ENCODE measurements around the gene FAR2. TPM values are rescaled to one million over a fixed set of nuclear protein-coding genes. Genes with fewer than 3 reads are reported as not detected.

FAR2 gene
- total and polyA plus RNA-seq, 4 donors = 7.1 to 14.4 (median 11.2) TPM

DNA sequence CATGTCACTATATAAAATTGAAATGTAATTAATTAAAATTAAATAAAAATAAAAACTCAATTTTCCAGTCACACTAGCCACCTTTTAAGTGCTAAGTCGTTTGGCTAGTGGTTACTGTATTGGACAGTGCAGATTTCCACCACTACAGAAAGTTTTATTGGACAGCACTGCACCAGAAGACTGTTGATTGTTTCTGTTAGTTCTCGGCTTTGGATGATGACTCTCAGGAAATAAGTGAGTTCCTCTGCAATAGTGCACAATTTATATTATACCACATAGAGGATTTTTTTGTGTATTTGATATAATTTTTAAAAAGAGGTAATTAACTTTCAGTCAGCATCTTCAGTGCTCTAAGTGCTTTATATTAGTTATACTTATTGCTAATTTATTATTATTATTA lies 52.7 kb downstream of the FAR2 start:
- H3K36me3 ChIP-seq (ENCODE audit: control insufficient read depth in 4 of 4, insufficient read depth in 4 of 4, low read length in 4 of 4) = peaks cover 0 to 1% (median 0%) of the 10 kb centered on the region in 4 donors
- no peak overlapping the region for H3K9ac ChIP-seq (ENCODE audit: insufficient read depth in 1 of 2, low read length in 2 of 2)
- no peaks in the 10 kb centered on the region for H3K4me1 ChIP-seq (ENCODE audit: control insufficient read depth in 5 of 5, insufficient read depth in 5 of 5, low read length in 5 of 5)
- no peak overlapping the region for H3K27ac ChIP-seq (ENCODE audit: low read depth in 1 of 2, low read length in 1 of 2)
- 35 to 52% methylated on average over 2 of the region's 2 CpGs for WGBS, 2 donors
- no peak overlapping the region for H3K4me3 ChIP-seq
- H3K27me3 ChIP-seq (ENCODE audit: control insufficient read depth in 3 of 3, insufficient read depth in 3 of 3, low read length in 2 of 3) = no peaks in the 10 kb centered on the region
- ATAC-seq (ENCODE audit: insufficient read depth, low FRiP score) = no peak
- TF ChIP-seq, protein P1, sequence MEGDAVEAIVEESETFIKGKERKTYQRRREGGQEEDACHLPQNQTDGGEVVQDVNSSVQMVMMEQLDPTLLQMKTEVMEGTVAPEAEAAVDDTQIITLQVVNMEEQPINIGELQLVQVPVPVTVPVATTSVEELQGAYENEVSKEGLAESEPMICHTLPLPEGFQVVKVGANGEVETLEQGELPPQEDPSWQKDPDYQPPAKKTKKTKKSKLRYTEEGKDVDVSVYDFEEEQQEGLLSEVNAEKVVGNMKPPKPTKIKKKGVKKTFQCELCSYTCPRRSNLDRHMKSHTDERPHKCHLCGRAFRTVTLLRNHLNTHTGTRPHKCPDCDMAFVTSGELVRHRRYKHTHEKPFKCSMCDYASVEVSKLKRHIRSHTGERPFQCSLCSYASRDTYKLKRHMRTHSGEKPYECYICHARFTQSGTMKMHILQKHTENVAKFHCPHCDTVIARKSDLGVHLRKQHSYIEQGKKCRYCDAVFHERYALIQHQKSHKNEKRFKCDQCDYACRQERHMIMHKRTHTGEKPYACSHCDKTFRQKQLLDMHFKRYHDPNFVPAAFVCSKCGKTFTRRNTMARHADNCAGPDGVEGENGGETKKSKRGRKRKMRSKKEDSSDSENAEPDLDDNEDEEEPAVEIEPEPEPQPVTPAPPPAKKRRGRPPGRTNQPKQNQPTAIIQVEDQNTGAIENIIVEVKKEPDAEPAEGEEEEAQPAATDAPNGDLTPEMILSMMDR (IDR thresholded peaks at IDR 0.05; ENCODE audit: control extremely low read depth, extremely low read depth) = no peak
- H3K9me3 ChIP-seq (ENCODE audit: control insufficient read depth in 4 of 4, insufficient read depth in 3 of 4, low read length in 3 of 4) = no peaks in the 10 kb centered on the region
- no peak for DNase-seq

DNA sequence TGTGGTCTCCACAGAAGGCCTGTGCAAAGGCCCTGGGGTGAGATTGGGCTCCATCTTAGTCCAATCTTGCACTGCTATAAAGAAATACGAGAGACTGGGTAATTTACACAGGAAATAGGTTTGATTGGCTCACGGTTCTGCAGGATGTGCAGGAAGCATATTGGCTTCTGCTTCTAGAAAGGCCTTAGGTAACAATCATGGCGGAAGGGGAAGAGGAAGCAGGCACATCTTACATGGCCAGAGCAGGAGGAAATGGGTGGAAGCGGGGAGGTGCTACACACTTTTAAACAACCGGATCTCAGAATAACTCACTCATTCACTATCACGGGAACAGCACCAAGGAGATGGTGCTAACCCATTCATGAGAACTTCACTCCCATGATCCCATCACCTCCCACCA lies 55.4 kb downstream of the FAR2 start:
- TF ChIP-seq, protein P1 (IDR thresholded peaks at IDR 0.05; ENCODE audit: control extremely low read depth, extremely low read depth) = no peak
- H3K4me1 ChIP-seq (ENCODE audit: control insufficient read depth in 5 of 5, insufficient read depth in 5 of 5, low read length in 5 of 5) = no peaks in the 10 kb centered on the region
- WGBS, 2 donors = 30 to 72% methylated on average over 6 of the region's 6 CpGs
- no peaks in the 10 kb centered on the region for H3K9me3 ChIP-seq (ENCODE audit: control insufficient read depth in 4 of 4, insufficient read depth in 3 of 4, low read length in 3 of 4)
- no peak for ATAC-seq (ENCODE audit: insufficient read depth, low FRiP score)
- DNase-seq = no peak
- no peak overlapping the region for H3K27ac ChIP-seq (ENCODE audit: low read depth in 1 of 2, low read length in 1 of 2)
- no peak overlapping the region for H3K4me3 ChIP-seq
- H3K36me3 ChIP-seq (ENCODE audit: control insufficient read depth in 4 of 4, insufficient read depth in 4 of 4, low read length in 4 of 4) = peaks cover 0 to 1% (median 0%) of the 10 kb centered on the region in 4 donors
- no peak overlapping the region for H3K9ac ChIP-seq (ENCODE audit: insufficient read depth in 1 of 2, low read length in 2 of 2)
- H3K27me3 ChIP-seq (ENCODE audit: control insufficient read depth in 3 of 3, insufficient read depth in 3 of 3, low read length in 2 of 3) = no peaks in the 10 kb centered on the region

DNA sequence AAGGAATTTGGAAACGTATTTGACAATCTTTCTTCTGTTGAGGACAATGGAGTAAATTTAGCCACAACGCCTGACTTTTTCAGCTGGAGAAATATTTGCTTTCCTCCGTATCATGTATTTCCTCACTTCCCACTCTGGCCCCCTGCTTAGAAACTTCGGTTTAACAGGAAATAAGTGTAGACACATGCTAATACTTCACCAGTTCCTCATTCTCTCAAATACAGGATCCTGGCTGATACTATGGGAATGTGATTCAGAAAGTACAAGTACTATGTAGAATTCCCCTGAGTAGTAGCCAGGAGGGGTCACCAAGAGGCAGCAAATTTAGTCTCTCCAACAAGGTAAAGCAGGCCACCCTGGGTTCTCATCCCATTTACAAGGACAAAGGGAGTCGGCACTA lies 58.0 kb downstream of the FAR2 start:
- H3K27me3 ChIP-seq (ENCODE audit: control insufficient read depth in 3 of 3, insufficient read depth in 3 of 3, low read length in 2 of 3) = no peaks in the 10 kb centered on the region
- no peak overlapping the region for H3K27ac ChIP-seq (ENCODE audit: low read depth in 1 of 2, low read length in 1 of 2)
- peaks cover 0 to 1% (median 0%) of the 10 kb centered on the region in 4 donors for H3K36me3 ChIP-seq (ENCODE audit: control insufficient read depth in 4 of 4, insufficient read depth in 4 of 4, low read length in 4 of 4)
- TF ChIP-seq, protein P1 (IDR thresholded peaks at IDR 0.05; ENCODE audit: control extremely low read depth, extremely low read depth) = no peak
- no peaks in the 10 kb centered on the region for H3K9me3 ChIP-seq (ENCODE audit: control insufficient read depth in 4 of 4, insufficient read depth in 3 of 4, low read length in 3 of 4)
- ATAC-seq (ENCODE audit: insufficient read depth, low FRiP score) = peak; percentile 36
- no peak overlapping the region for H3K4me3 ChIP-seq
- H3K9ac ChIP-seq (ENCODE audit: insufficient read depth in 1 of 2, low read length in 2 of 2) = no peak overlapping the region
- peak in 2 of 3 donors; percentile 8 to 18 for DNase-seq
- H3K4me1 ChIP-seq (ENCODE audit: control insufficient read depth in 5 of 5, insufficient read depth in 5 of 5, low read length in 5 of 5) = no peaks in the 10 kb centered on the region
- WGBS, 2 donors = 12 to 36% methylated on average over 5 of the region's 5 CpGs

DNA sequence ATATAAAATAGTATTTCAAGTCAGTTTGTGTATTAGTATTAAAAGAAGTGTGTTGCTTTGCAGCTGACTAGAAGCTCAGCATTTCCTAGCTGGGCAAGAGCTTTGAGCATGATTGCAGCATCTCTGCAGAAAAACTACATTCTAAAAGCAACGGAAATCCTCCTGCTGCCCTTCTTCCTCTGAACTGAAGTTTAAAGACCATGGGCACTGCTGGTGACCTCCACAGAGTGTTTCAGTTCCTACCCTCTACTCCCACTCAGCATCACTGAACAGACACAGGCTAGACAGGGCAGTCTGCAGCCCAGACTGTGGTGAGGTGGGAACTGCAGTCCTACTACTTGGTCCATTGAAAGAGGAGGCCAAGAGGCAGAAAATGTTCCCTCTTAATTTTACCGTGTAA lies 59.0 kb downstream of the FAR2 start:
- Histone ChIP-seq H3K9ac (ENCODE audit: insufficient read depth in 1 of 2, low read length in 2 of 2) (no peak overlapping the region), H3K9me3 (ENCODE audit: control insufficient read depth in 4 of 4, insufficient read depth in 3 of 4, low read length in 3 of 4) (no peaks in the 10 kb centered on the region), H3K27me3 (ENCODE audit: control insufficient read depth in 3 of 3, insufficient read depth in 3 of 3, low read length in 2 of 3) (no peaks in the 10 kb centered on the region), H3K27ac (ENCODE audit: low read depth in 1 of 2, low read length in 1 of 2) (no peak overlapping the region), H3K4me1 (ENCODE audit: control insufficient read depth in 5 of 5, insufficient read depth in 5 of 5, low read length in 5 of 5) (no peaks in the 10 kb centered on the region), H3K36me3 (ENCODE audit: control insufficient read depth in 4 of 4, insufficient read depth in 4 of 4, low read length in 4 of 4) (peaks cover 0 to 1% (median 0%) of the 10 kb centered on the region in 4 donors), H3K4me3 (no peak overlapping the region)
- DNase-seq (no peak), ATAC-seq (ENCODE audit: insufficient read depth, low FRiP score) (no peak)
- 30 to 69% methylated on average over 2 of the region's 2 CpGs for WGBS, 2 donors
- TF ChIP-seq, protein P1 (IDR thresholded peaks at IDR 0.05; ENCODE audit: control extremely low read depth, extremely low read depth) = no peak

Measured in lung (tissue), 12 donors.